Activated T-helper 9 cell treated with anti-CD3 and anti-CD28 coated beads, Interleukin-2, amount 50 U/mL, for 16 hours (primary cell): ENCODE measurements around the gene KCTD6.

ENCODE experiments used
- DNase-seq: peaks from one replicate; pipeline ENCODE4 v3.0.0-alpha.2; 2020; ENCODE audit warnings: low read depth

Gene KCTD6

DNA sequence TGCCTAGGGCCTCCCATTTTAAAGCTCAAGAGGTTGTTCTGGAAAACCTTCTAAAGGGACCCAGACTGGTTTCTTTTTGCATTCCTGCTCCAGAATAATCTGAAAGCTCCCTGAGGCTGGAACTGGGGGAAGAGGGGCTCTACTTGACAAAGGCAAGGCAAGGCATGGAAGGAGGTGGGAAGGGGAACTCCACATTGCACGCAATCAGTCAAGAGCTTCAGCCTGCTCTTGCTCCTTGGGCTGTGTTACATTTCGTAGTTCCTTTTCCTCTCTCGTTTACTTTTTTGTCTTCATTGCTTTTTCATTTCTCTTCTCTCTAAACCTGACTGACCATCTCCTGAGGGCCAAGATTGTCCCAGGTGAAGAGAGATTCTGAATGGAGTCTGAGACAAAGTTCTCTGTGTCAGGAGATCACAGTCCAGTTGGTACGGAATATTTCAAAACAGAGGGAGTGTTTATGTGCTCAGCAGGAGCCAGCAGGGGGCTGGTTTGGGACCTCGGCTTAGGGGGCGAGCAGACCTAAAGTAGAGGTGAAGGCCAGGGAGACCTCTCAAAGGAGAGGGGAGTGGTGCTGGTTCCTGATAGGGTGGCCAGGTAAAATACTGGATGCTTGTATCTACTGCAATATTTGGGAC, 6.0 kb upstream of the KCTD6 start:
- no peak for DNase-seq

DNA sequence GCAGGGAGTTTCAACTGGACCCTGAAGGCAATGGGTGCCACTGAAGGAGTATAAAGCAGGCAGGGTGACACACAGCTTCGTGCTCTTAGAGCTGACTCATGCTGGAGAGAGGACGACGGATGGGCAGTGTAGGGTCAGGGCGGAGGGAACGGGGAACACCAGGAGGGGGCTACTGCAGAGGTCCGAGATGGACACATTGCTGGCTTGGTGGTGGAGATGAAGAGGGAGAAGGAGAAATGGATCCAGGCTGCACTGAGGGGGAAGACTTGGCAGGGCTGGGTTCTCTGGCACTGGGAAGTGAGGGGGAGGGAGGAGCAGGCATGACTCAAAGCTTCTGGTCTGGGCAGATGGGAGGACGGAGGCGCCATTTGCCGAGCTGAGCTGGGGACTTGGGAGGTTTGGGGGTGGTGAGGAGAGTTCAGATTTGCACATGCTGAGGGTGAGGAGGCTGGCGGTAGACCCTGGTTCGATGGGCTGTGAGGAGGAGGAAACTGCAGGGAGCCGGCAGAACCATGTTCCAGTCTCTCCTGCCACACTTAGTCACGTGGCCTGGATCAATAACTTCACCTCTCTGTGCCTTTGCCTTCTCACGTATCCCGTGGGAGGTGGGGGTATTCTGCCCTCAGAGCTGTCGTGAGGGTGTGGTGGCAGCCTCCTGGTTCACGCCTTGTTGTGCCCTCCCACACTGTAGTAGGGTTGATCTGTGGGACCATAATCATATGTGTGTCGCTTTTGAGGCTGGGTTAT, 4.6 kb upstream of the KCTD6 start:
- DNase-seq = no peak

DNA sequence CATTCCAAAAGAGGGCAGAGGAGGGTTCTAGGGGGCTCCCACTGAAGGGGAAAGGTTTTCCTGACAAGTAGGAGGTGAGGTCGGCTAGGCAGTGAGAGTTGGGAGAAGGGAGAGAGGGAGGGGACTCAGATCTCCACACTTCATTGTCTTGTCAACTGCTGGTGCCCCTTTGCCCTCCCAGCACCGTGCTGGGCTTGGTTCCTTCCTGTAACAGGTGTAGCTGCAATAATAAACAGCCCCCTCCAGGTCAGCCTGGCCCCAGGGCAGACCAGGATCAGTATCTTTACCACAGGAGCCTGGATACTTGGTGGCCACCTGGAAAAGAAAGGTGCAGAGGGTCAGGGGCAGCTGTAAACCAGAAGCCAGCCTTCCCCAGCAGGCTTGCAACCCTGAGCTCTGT, 2.9 kb upstream of the KCTD6 start:
- DNase-seq = no peak

DNA sequence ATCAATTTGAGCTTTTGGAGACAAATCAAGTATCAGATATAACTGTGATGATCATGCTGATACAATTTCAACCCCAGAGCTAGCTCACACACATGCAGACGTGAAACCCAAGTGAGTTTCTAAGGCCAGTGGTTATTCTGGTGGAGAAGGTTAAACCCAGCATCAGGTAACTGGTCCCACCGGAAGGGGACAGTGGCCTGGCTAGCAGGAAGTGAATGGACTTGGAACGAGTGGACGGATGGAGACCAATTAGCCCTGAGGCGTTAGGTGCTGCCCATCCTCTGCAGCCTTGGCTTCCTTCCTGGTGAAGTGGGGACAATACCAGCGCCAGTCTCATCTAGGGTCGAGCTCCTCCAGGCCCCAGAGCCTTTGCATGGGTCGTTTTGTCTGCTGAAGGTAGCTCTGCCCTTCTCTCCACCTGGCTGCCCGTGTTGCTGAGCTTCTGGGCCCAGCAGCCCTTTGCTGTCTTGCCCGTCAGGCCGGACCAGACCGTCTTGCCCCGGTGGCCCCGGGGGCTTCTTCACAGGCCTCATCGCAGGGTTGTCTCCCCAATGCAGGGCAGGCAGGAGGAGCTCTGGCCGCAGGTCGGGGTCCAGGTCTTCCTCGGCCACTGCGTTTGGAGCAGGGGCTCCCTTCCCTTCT, 915 bp upstream of the KCTD6 start:
- no peak for DNase-seq

DNA sequence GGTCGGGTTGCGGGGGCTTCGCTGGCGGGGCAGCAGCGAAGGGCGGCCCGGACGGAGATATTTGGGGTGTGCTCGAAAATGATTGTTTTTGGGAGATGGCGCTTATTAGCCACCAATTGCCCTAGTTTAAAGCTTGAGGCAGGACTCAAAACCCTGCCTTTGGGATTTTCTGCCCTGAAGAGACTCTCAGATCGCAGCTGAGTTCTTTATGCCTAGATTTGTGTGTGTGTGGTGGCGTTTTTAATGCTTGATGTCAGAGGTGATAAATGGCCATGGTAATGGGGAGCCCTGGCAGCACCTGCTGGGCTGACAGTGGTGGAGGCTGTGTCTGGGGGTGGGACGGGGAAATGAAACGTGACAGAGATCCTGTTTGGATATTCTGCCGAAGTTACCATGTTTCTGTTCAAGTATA, 604 bp downstream of the KCTD6 start:
- no peak for DNase-seq

DNA sequence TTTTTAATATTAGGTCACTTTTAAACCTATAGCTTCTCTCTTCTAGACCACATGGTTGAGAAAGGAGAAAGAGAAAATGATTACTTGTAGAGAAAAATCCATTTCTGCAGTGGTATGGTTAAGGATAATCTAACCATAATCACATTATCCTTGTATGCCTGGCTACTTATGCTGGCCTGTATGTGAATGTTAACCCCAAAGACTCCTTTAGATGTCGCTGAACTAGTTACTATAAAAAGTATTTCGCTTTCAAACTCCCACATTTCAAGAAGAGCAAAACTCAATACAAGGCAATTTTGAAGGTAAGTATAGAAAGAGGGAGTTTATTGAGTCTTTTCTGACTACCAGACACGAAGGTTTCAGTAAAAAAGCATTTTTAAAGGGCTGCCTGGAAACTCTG, 2.2 kb downstream of the KCTD6 start:
- no peak for DNase-seq

DNA sequence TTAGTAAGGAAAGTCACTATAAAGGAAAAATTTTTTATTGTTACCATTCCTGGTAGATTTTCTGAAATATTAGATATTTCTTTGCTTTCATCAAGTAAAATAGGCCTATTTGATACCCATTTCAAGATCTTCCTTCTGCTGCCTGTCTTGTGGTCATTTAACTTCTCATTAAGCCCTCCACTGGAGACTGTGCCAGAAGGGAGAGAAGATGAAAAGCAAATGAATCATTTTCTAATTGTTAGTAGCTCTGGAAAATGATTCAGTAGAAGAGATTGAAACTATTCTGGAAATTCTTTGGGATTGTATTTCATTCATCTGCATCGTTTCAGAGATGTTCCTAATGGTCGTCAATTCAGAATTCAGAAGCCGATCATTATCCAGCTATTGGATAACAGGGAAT, 3.2 kb downstream of the KCTD6 start:
- no peak for DNase-seq

DNA sequence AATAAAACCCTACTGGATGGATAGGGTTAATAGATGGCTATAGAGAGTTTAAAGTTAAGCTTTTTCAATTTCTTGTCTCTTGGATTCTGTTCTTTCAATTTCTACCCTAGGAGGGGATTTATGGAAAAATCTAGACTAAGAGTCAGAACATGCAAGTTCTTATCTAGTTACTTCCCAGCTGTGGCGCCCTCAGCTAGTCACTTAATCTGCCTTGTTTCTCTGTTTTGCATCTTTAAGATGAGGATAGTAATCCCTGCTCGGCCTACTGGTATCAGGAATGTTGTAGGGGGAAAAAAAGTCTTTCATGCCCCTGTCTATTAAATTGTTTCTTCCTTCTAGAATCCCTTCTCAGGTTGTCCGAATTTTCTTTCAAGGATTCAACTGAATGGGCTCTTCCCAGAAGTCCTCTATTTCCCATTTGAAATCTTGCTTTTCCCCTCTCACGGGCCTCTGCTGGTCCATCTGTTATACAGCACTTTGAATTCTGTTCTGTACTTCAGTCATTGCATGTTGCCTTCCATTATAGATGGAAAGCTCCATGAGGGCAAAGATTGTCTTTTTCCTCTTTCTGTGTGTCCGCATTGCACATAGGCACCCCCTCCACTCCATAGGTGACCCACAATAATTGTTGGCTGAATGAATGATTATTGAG, 4.4 kb downstream of the KCTD6 start:
- DNase-seq = no peak

DNA sequence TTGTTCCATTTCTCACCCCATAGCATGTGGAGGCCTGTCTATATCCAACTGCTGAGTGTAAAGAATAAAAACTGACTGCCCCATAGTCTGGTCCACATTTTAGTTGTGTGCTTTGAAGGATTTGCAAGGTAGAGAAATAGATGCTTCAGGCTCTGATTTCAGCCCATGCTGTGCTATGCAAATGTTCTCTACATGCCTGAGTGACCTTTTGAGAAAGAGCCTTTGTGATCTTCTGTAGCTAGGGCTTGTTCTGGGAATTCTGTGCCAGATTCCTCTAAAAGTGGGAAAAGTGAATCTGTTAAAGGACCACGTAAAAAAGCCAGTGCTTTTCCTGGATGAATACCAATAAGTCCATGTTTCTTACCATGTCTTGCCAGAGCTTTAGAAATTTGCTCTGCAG, 5.2 kb downstream of the KCTD6 start:
- DNase-seq = no peak

DNA sequence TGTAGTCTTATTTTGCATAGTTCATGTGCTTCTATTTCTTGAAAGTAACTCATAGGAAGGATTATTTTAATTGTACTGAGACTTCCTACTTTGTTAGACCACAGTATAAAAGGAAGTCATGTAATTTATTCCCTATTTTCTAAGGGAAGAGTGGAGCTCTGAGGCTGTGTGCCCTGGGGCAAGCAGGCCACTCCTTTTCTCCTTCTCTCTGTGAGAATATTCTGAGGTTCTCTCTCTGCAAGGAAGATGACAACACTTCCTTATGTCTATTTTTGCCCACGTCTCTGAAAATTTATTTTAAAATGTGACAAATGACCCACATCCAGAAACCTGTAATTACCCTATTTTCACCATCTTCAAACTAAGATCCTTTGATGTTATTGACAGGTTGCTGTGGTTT, 11.0 kb downstream of the KCTD6 start:
- no peak for DNase-seq

DNA sequence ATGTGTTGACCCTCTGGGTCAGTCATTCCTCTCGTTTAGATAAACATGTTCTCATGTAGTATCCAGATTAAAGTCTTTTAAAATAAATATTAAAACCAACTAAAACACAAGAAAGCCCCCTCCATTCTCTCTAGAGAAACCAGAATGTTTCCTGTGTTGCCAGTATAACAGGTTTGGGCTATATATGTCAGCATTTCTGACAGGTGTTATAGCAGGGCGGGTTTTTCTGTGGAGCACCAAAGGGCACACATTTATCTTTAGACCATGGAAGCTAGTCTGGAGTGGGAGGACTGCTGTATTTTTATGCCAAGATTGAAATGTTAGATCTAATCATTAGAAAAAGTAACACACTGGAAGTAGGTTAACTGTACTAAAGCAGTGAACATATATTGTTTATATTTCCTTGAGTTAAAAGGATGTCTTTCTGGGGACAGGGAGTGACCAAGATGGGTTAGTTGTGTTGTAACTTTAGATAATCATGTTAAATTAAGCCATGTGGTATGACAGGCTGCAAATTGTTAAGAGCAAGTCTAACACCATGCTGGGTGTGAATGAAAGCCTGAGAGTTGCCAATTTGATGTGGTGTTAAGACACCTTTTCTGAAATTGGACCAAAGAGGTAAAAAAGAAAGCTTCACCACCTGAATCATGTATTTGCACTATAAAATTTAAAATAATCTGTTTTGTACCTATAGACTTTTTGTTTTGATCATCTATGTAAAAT, 15.6 kb downstream of the KCTD6 start:
- DNase-seq = no peak

DNA sequence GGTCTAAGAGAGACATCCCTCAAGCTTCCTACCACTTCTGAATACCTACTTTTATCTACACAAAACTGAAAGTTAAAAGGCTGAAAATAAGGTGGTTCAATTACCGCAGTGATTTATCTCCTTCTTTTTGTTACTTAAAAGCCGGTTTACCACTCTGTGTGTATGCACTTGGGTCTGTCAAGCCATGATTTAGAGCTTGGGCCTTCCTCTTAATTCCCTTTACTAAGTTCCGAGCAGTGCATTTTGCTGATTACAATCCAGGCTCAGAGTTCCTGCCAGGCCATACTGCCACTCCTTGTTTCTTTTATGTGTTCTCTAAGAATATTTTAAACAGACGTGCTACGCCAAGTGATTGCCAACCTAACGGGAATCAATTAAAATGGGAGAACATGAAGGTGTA, 16.5 kb downstream of the KCTD6 start:
- DNase-seq = no peak

DNA sequence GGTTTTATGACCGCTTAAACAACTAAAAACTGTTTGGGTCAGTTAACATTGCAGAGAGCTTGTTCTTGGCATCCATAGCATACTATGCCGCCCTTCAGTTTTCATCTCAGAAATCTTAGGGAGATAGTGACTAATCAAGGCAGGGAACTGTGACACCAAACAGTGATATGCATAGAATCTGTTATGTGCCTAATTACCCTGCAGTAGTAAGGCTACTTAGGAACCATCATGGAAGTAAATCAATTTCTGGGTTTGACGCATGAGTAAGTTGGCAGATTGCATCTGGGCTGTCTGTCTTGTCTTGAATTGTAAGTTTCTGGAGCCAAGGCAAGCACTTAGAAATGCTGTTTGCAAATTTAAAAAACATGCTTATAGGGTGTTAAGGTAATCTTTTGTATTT, 22.5 kb downstream of the KCTD6 start:
- no peak for DNase-seq

DNA sequence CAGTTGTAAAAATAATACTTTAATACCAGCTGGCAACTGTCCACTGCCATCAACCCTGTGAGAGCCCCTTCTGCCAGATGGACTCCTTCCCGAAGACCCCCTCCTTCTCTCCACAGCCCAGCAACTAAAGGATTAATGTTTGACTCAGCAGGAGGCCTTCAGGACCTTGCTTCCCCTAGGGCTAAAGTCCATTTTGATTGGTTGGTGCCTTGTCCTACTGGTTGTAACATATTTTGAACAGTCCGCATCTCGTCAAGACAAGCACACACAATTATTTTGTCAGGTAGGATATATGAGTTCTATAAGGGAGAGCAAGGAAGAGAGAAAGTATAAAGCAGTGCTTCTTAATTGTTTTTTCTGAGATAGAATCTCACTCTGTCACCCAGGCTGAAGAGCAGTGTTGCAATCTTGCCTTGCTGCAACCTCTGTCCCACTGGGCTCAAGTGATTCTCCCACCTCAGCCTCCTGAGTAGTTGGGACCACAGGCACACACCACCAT, 26.4 kb downstream of the KCTD6 start:
- no peak for DNase-seq

DNA sequence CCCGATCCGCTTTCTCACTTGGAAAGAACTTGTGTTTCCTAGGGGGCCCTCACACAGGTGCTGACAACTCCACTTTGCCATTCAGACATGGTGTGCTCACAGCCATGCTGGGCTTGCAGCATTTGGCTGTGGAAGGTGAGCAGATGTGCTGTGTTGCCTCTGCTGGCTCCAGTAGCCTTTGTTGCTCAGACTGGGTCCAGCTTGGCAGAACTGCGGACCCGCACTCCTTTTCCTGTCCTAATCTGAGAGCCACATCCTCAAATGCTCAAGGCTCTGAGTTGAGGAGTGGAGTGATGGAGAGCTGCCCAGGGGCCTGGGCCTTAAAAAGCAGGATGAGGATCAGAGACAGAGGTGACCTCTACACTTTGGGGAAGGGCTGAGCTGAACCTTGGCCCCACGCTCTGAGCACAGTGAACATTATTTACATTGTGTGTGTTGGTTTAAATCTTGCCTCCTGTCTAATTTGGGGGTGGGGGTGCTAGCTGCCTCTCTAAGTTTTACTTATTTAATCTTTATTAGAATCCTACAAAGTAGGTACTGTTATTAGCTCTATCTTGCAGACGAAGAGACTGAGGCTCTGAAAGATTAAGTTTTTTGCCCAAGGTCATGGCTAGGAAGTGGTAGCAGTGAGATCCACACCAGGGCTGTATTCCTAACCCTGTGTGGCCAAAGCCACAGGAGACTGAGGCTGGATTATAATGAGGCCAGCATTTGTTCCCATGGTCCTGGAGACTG, 27.9 kb downstream of the KCTD6 start:
- no peak for DNase-seq

DNA sequence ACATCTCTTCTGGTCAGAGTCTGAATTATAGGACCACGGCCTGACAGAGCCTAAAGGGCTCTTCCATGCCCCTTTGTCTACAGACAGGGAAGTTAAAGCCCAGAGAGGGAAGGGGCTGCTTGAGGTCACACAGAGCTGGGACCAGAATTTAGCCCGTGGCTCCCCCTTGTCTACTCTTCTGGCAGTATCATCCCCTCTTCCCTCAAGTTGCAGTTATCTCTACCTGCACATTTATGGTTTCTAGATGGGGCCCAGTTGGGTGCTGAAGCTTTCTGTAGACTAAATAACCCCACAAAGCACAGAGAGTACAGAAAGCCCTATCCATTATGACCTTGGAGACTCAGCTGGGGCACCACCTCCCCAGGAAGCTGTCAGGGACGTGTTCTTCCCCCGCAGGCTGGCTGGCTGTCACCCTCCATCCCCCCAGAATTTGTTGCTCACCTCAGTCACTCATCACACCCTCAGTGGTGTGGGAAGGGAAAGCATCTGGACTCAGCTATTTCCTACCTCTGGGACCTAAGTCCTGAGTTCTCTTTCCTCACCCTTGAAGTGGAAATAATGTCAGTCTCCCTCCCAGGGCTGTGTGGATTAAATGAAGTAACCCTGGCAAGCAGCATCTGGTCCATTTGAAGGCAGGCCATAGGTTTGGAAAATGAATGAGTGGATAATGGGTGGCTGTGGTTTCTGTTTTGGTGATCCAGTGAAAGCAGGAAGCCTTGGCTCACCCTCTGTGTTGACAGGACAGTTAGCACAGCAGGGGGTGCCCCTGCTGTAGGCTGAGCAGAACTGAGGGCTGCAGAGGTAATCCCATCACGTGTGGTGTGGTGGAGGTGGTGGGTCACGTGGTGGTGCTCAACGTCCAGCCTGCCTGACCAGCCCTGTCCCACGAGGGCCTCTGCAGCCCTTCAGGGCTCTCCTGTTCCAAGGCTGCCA, 28.8 kb downstream of the KCTD6 start:
- no peak for DNase-seq

DNA sequence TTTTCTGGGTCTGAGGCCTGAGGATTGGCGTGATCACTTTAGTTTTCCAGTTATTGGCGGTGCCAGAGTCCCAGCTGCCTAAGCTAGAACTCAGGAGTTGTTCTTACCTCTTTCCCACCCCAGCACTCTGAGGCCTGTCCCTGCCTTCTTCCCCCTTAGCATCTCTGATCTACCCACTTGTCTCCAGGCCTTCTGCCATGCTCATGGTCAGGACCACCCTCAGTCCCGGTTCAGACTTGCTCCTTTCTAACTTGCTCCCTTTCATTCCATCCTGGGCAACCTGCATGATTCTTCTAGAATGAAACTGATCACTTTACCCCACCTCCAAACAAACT, 29.4 kb downstream of the KCTD6 start:
- DNase-seq = no peak

DNA sequence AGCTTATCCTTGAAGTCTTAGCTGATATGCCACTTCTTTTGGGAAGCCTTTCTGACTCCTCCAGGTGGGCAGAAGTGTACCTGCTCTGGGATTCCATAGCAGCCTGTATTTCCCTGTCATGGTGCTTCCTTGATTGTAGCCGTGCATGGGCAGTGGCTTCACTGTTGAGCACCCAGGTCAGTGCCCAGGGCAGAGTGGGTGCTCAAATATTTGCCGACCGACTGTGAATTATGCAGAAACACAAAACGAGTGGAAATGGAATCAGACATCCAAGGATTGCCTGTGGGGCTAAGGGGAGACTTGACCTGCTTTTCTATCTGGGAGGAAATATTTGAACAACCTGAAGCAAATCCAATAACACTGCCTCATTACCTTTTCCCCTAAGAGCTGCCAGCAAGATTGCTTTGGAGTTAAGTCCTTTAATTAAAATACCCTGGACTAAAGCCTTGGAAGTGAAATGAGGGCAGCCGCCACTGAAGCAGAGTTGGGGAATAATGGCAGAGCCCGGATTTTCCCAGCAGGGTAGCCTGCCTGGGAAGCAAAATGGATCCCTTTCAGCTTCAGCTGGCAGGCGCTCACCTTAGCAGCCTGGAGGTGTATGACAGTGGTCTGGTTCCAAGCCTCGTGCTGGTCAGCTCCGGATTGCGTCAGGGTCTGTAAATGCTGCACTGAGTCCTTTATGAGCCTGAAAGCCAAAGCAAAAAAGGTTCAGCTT, 30.2 kb downstream of the KCTD6 start:
- DNase-seq = no peak

DNA sequence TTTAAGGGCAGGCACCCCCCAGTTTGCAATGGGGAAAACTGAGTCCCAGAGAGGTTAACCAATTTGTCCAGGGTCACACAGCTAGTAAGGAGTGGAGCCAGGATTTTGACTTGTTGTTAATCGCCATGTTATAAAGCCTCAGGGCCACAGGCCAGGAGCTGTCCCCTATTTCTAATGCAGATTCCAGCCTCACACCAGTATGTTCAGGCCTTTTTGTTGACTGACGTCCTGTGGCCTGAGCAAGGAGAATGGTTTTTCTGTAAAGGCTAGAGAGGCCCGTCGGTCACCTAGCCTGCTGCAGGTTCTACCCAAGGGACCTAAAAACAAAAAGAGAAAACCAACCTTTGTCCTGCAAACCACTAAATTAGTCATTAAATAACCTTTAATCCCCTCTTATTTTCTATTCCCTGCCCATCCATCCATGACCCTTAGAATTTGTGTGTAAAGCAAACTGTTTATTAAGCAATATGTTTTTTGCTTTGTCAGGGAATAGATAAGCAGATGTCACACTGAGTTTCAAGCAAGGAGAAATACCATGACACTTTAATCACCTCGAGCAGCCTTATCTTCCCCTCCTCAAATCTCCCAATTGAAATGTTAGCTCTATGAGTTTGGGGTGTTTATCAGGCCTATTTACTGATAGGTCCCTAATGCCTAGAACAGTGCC, 31.0 kb downstream of the KCTD6 start:
- DNase-seq = no peak
